Endodermal cell (in vitro differentiated cells): ENCODE results near the gene TRPM4. TPM values are rescaled to one million over a fixed set of nuclear protein-coding genes. Genes with fewer than 3 reads are reported as not detected.
"Not testable (repeated sequence)": the region's sequence is repeated elsewhere in the genome, so short reads cannot be mapped to it uniquely, and the experiment has no call there.

ENCODE experiments used
- DNase-seq: peaks from one replicate; pipeline ENCODE4 v3.0.0-alpha.2; 2017
- H3K27ac ChIP-seq: 2 replicates; pipeline ENCODE4 v1.5.1; 2013; ENCODE audit warnings: mild to moderate bottlenecking, low read depth, low read length, moderate library complexity
- H3K27me3 ChIP-seq: 2 replicates; pipeline ENCODE4 v1.6.1; 2013; ENCODE audit warnings: mild to moderate bottlenecking, low read length, moderate library complexity; ENCODE audit not compliant: insufficient read depth, control insufficient read depth, poor library complexity, severe bottlenecking
- H3K36me3 ChIP-seq: 2 replicates; pipeline ENCODE4 v1.7.0; 2013; ENCODE audit warnings: mild to moderate bottlenecking, low read length, moderate library complexity; ENCODE audit not compliant: control insufficient read depth, insufficient read depth
- H3K4me1 ChIP-seq: one replicate; pipeline ENCODE4 v1.7.0; 2013; ENCODE audit warnings: low read length; ENCODE audit not compliant: control insufficient read depth, insufficient read depth
- H3K4me3 ChIP-seq: 2 replicates; pipeline ENCODE4 v1.5.1; 2013; ENCODE audit warnings: mild to moderate bottlenecking, low read length, moderate library complexity
- H3K9ac ChIP-seq: 2 replicates; pipeline ENCODE4 v1.6.1; 2013; ENCODE audit warnings: mild to moderate bottlenecking, low read length, moderate library complexity; ENCODE audit not compliant: poor library complexity, severe bottlenecking; ENCODE audit errors: extremely low read depth
- H3K9me3 ChIP-seq: 2 replicates; pipeline ENCODE4 v1.6.1; 2013; ENCODE audit warnings: mild to moderate bottlenecking, low read length, moderate library complexity; ENCODE audit not compliant: control insufficient read depth
- H3K27ac Mint-ChIP-seq: 2 replicates; pipeline ENCODE4 v1.8.0; 2020; ENCODE audit warnings: mixed read lengths
- H3K27me3 Mint-ChIP-seq: 2 replicates; pipeline ENCODE4 v1.8.0; 2021; ENCODE audit warnings: mild to moderate bottlenecking, mixed read lengths; ENCODE audit not compliant: insufficient read depth
- H3K36me3 Mint-ChIP-seq: 2 replicates; pipeline ENCODE4 v1.8.0; 2020; ENCODE audit warnings: low read depth, mixed read lengths
- H3K4me1 Mint-ChIP-seq: 2 replicates; pipeline ENCODE4 v1.8.0; 2020; ENCODE audit warnings: mixed read lengths
- H3K4me3 Mint-ChIP-seq: 2 replicates; pipeline ENCODE4 v1.8.0; 2020; ENCODE audit warnings: mild to moderate bottlenecking, moderate library complexity, mixed read lengths
- H3K9me3 Mint-ChIP-seq: 2 replicates; pipeline ENCODE4 v1.8.0; 2020; ENCODE audit warnings: mild to moderate bottlenecking, mixed read lengths
- WGBS, 2 experiments: methylation state at CpG; one replicate each; pipeline versions ENCODE4 v1.1.5 to v1.1.7; 2013; ENCODE audit warnings: missing lambda C conversion rate in 2 of 2, mixed read lengths in 1 of 2; ENCODE audit not compliant: insufficient coverage in 1 of 2, insufficient read length in 1 of 2; 5-methylcytosine and 5-hydroxymethylcytosine counted together
- total RNA-seq, 2 donors: library from RNA; stranded (reverse); fragmentation: NEBNext Ultra II Directional in 1 of 2; extraction: Animal tissue kit (Norgen Biotek cat#: 25700) in 1 of 2; gene quantifications; 2 replicates in 1 of 2; 3 replicates in 1 of 2; pipeline ENCODE4 v1.2.1, GENCODE V29; 2021
- TF ChIP-seq, protein P1 (sequence below): fragments of 200-600 bp; sonication (generic); conservative IDR thresholded peaks from 2 replicates; pipeline ENCODE4 v1.5.0; 2021; ENCODE audit warnings: antibody characterized with exemption, mild to moderate bottlenecking

Gene TRPM4
- total RNA-seq, 2 donors from 2014 or later: 22.0 to 33.3 TPM

DNA sequence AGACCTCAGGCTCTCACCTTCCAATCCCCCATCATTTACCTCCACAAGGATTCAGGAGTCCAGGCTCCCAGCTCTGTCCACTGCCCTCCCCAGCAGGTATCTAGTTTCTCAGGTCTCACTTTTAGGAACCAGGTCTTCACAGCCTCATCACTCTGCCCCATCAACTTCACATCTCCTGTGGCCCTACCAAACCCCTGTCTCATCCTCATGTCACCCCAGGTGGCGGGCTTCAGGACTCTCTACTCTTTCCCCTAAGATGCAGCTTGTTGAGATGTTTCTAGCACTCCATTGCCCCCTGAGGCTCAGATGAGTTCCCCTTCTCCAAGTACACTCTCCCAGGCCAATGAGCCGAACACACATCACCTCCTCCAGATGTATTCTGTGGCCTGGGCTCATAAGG, 36.7 kb upstream of the TRPM4 start:
- Mint-ChIP-seq H3K4me3 (peak overlapping the region; percentile 69), H3K27me3 (peaks cover 66% of the 10 kb centered on the region), H3K27ac (no peak overlapping the region), H3K9me3 (no peaks in the 10 kb centered on the region), H3K4me1 (peaks cover 7% of the 10 kb centered on the region), H3K36me3 (peaks cover 4% of the 10 kb centered on the region)
- Histone ChIP-seq H3K9me3 (no peaks in the 10 kb centered on the region), H3K9ac (no peak overlapping the region), H3K36me3 (no peaks in the 10 kb centered on the region), H3K4me3 (no peak overlapping the region), H3K4me1 (no peaks in the 10 kb centered on the region), H3K27ac (no peak overlapping the region), H3K27me3 (peaks cover 29% of the 10 kb centered on the region)
- WGBS, 2 experiments: 85 to 94% methylated on average over 2 of the region's 2 CpGs
- TF ChIP-seq, protein P1, sequence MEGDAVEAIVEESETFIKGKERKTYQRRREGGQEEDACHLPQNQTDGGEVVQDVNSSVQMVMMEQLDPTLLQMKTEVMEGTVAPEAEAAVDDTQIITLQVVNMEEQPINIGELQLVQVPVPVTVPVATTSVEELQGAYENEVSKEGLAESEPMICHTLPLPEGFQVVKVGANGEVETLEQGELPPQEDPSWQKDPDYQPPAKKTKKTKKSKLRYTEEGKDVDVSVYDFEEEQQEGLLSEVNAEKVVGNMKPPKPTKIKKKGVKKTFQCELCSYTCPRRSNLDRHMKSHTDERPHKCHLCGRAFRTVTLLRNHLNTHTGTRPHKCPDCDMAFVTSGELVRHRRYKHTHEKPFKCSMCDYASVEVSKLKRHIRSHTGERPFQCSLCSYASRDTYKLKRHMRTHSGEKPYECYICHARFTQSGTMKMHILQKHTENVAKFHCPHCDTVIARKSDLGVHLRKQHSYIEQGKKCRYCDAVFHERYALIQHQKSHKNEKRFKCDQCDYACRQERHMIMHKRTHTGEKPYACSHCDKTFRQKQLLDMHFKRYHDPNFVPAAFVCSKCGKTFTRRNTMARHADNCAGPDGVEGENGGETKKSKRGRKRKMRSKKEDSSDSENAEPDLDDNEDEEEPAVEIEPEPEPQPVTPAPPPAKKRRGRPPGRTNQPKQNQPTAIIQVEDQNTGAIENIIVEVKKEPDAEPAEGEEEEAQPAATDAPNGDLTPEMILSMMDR: no peak
- DNase-seq: no peak

DNA sequence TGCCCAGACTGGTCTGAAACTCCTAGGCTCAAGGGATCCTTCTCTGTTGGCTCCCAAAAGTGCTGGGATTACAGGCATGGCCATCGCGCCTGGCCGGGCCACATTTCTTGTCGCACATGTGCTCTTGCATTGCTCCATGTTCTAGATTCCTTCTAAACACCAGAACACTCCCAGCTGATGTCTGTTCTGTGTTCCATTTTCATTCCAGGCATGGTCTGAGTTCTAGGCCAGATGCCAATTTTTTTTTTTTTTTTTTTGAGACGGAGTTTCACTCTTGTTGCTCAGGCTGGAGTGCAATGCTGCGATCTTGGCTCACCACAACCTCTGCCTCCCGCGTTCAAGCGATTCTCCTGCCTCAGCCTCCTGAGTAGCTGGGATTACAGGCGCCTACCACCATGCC, 35.8 kb upstream of the TRPM4 start:
- H3K27ac ChIP-seq, H3K4me1 ChIP-seq, H3K27ac Mint-ChIP-seq, H3K9me3 Mint-ChIP-seq, H3K36me3 Mint-ChIP-seq, H3K36me3 ChIP-seq, H3K9ac ChIP-seq, H3K9me3 ChIP-seq, H3K4me3 ChIP-seq, H3K4me3 Mint-ChIP-seq, DNase-seq, H3K4me1 Mint-ChIP-seq: not testable (repeated sequence)
- 77 to 91% methylated on average over 9 to 10 of the region's 10 CpGs for WGBS, 2 experiments
- peaks cover 62% of the 10 kb centered on the region for H3K27me3 Mint-ChIP-seq
- H3K27me3 ChIP-seq: peaks cover 29% of the 10 kb centered on the region

DNA sequence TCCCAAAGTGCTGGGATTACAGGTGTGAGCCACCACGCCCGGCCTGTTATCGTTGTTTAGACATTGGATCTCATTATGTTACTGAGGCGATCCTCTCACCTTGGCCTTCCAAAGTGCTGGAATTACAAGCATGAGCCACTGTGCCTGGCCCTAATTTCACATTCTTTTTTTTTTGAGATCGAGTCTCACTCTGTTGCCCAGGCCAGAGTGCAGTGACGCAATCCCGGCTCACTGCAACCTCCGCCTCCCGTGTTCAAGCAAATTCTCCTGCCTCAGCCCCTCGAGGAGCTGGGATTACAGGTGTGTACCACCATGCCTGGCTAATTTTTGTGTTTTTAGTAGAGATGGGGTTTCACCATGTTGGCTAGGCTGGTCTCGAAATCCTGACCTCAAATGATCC, 34.3 kb upstream of the TRPM4 start:
- peaks cover 29% of the 10 kb centered on the region for H3K27me3 ChIP-seq
- H3K4me3 ChIP-seq, H3K4me1 Mint-ChIP-seq, H3K27ac Mint-ChIP-seq, H3K9me3 ChIP-seq, H3K9ac ChIP-seq, H3K27ac ChIP-seq, H3K36me3 ChIP-seq, H3K9me3 Mint-ChIP-seq, DNase-seq, H3K36me3 Mint-ChIP-seq, H3K4me1 ChIP-seq, H3K4me3 Mint-ChIP-seq: not testable (repeated sequence)
- peaks cover 65% of the 10 kb centered on the region for H3K27me3 Mint-ChIP-seq
- WGBS, 2 experiments: 88 to 95% methylated on average over 9 to 11 of the region's 11 CpGs

DNA sequence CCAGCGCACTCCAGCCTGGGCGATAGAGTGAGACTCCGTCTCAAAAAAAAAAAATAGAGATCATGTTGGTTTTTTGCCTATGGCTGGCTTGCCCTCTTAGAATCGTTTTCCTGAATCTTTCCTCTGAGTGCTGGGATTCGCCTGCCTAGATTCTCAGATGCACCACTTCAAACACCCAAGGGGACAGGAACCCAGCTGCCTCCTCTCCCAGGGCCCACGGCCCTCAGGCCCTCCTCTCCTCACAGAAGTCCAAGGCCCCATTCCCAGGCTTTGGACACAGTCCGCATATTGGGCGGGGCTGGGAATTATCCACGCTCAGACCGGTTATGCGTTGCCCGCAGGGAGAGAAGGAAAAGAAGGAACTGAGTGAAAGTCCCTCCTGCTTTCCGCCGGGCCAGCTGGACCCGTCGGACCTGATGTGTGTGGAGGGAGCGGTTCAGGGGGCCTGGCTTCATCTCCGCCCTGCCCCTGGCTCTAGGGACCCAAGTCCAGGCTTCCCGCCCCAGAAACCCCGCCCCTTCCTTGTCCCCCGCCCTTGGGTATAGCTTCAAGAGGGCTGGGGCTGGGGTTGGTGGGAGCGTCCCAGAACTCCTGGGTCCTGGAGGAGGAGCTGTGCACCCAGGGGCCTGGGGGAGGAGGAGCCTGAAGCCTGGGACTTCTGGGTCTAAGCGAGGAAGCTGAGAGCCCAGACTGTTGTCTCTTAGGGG, 32.4 kb upstream of the TRPM4 start:
- Histone ChIP-seq H3K4me3 (no peak overlapping the region), H3K4me1 (no peaks in the 10 kb centered on the region), H3K9ac (no peak overlapping the region), H3K27ac (no peak overlapping the region), H3K27me3 (peaks cover 20% of the 10 kb centered on the region), H3K9me3 (no peaks in the 10 kb centered on the region), H3K36me3 (no peaks in the 10 kb centered on the region)
- Mint-ChIP-seq H3K4me3 (no peak overlapping the region), H3K36me3 (no peaks in the 10 kb centered on the region), H3K27ac (no peak overlapping the region), H3K4me1 (peaks cover 2% of the 10 kb centered on the region), H3K9me3 (no peaks in the 10 kb centered on the region), H3K27me3 (peaks cover 75% of the 10 kb centered on the region)
- TF ChIP-seq, protein P1: no peak
- DNase-seq: peak; percentile 75
- WGBS, 2 experiments: 67 to 68% methylated on average over 13 to 23 of the region's 23 CpGs
